GM23338 (cell line): ENCODE results near the gene AP2B1.

Experiments
- CREB1 ChIP-seq: fragments of 250-450 bp; sonication (Bioruptor Pico); IDR thresholded peaks from 2 replicates; pipeline ENCODE4 v1.5.0; 2020; ENCODE audit warnings: low read depth, mild to moderate bottlenecking, moderate library complexity
- EZH2 ChIP-seq: fragments of 200-600 bp; sonication (generic); IDR thresholded peaks from one replicate; pipeline ENCODE4 v1.8.0; 2017; ENCODE audit warnings: antibody characterized with exemption, mild to moderate bottlenecking, low read depth; ENCODE audit not compliant: unreplicated experiment
- EZH2phosphoT487 ChIP-seq: fragments of 200-600 bp; sonication (generic); IDR thresholded peaks from one replicate; pipeline ENCODE4 v1.8.1; 2018; ENCODE audit warnings: antibody characterized with exemption; ENCODE audit not compliant: unreplicated experiment
- TF ChIP-seq, protein P1 (sequence below): IDR thresholded peaks from one replicate; pipeline ENCODE4 v1.6.1; 2018; ENCODE audit warnings: antibody characterized with exemption; ENCODE audit not compliant: unreplicated experiment
- TF ChIP-seq, protein P2 (sequence below), 2 experiments: fragments of 200-600 bp in 1 of 2; sonication (generic) in 1 of 2; conservative IDR thresholded peaks; 2 replicates each; pipeline versions ENCODE4 v1.5.1 to v1.6.1; 2016 to 2017; ENCODE audit warnings: antibody characterized with exemption in 2 of 2, low read depth in 2 of 2, mild to moderate bottlenecking in 2 of 2, moderate library complexity in 1 of 2
- TF ChIP-seq, protein P3 (sequence below): fragments of 250-450 bp; sonication (Bioruptor Pico); IDR thresholded peaks from 2 replicates; pipeline ENCODE4 v1.5.0; 2020; ENCODE audit warnings: mild to moderate bottlenecking, moderate library complexity

GRCh38 chr17:35557353-35557752, 29.8 kb upstream of the AP2B1 start:
- TF ChIP-seq EZH2 (no peak), EZH2phosphoT487 (no peak), CREB1 (no peak)
- TF ChIP-seq, protein P1, sequence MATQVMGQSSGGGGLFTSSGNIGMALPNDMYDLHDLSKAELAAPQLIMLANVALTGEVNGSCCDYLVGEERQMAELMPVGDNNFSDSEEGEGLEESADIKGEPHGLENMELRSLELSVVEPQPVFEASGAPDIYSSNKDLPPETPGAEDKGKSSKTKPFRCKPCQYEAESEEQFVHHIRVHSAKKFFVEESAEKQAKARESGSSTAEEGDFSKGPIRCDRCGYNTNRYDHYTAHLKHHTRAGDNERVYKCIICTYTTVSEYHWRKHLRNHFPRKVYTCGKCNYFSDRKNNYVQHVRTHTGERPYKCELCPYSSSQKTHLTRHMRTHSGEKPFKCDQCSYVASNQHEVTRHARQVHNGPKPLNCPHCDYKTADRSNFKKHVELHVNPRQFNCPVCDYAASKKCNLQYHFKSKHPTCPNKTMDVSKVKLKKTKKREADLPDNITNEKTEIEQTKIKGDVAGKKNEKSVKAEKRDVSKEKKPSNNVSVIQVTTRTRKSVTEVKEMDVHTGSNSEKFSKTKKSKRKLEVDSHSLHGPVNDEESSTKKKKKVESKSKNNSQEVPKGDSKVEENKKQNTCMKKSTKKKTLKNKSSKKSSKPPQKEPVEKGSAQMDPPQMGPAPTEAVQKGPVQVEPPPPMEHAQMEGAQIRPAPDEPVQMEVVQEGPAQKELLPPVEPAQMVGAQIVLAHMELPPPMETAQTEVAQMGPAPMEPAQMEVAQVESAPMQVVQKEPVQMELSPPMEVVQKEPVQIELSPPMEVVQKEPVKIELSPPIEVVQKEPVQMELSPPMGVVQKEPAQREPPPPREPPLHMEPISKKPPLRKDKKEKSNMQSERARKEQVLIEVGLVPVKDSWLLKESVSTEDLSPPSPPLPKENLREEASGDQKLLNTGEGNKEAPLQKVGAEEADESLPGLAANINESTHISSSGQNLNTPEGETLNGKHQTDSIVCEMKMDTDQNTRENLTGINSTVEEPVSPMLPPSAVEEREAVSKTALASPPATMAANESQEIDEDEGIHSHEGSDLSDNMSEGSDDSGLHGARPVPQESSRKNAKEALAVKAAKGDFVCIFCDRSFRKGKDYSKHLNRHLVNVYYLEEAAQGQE = no peak
- TF ChIP-seq, protein P2, sequence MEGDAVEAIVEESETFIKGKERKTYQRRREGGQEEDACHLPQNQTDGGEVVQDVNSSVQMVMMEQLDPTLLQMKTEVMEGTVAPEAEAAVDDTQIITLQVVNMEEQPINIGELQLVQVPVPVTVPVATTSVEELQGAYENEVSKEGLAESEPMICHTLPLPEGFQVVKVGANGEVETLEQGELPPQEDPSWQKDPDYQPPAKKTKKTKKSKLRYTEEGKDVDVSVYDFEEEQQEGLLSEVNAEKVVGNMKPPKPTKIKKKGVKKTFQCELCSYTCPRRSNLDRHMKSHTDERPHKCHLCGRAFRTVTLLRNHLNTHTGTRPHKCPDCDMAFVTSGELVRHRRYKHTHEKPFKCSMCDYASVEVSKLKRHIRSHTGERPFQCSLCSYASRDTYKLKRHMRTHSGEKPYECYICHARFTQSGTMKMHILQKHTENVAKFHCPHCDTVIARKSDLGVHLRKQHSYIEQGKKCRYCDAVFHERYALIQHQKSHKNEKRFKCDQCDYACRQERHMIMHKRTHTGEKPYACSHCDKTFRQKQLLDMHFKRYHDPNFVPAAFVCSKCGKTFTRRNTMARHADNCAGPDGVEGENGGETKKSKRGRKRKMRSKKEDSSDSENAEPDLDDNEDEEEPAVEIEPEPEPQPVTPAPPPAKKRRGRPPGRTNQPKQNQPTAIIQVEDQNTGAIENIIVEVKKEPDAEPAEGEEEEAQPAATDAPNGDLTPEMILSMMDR (conservative IDR thresholded peaks at IDR 0.05; ENCODE audit: low read depth in 2 of 2) = no peak
- TF ChIP-seq, protein P3, sequence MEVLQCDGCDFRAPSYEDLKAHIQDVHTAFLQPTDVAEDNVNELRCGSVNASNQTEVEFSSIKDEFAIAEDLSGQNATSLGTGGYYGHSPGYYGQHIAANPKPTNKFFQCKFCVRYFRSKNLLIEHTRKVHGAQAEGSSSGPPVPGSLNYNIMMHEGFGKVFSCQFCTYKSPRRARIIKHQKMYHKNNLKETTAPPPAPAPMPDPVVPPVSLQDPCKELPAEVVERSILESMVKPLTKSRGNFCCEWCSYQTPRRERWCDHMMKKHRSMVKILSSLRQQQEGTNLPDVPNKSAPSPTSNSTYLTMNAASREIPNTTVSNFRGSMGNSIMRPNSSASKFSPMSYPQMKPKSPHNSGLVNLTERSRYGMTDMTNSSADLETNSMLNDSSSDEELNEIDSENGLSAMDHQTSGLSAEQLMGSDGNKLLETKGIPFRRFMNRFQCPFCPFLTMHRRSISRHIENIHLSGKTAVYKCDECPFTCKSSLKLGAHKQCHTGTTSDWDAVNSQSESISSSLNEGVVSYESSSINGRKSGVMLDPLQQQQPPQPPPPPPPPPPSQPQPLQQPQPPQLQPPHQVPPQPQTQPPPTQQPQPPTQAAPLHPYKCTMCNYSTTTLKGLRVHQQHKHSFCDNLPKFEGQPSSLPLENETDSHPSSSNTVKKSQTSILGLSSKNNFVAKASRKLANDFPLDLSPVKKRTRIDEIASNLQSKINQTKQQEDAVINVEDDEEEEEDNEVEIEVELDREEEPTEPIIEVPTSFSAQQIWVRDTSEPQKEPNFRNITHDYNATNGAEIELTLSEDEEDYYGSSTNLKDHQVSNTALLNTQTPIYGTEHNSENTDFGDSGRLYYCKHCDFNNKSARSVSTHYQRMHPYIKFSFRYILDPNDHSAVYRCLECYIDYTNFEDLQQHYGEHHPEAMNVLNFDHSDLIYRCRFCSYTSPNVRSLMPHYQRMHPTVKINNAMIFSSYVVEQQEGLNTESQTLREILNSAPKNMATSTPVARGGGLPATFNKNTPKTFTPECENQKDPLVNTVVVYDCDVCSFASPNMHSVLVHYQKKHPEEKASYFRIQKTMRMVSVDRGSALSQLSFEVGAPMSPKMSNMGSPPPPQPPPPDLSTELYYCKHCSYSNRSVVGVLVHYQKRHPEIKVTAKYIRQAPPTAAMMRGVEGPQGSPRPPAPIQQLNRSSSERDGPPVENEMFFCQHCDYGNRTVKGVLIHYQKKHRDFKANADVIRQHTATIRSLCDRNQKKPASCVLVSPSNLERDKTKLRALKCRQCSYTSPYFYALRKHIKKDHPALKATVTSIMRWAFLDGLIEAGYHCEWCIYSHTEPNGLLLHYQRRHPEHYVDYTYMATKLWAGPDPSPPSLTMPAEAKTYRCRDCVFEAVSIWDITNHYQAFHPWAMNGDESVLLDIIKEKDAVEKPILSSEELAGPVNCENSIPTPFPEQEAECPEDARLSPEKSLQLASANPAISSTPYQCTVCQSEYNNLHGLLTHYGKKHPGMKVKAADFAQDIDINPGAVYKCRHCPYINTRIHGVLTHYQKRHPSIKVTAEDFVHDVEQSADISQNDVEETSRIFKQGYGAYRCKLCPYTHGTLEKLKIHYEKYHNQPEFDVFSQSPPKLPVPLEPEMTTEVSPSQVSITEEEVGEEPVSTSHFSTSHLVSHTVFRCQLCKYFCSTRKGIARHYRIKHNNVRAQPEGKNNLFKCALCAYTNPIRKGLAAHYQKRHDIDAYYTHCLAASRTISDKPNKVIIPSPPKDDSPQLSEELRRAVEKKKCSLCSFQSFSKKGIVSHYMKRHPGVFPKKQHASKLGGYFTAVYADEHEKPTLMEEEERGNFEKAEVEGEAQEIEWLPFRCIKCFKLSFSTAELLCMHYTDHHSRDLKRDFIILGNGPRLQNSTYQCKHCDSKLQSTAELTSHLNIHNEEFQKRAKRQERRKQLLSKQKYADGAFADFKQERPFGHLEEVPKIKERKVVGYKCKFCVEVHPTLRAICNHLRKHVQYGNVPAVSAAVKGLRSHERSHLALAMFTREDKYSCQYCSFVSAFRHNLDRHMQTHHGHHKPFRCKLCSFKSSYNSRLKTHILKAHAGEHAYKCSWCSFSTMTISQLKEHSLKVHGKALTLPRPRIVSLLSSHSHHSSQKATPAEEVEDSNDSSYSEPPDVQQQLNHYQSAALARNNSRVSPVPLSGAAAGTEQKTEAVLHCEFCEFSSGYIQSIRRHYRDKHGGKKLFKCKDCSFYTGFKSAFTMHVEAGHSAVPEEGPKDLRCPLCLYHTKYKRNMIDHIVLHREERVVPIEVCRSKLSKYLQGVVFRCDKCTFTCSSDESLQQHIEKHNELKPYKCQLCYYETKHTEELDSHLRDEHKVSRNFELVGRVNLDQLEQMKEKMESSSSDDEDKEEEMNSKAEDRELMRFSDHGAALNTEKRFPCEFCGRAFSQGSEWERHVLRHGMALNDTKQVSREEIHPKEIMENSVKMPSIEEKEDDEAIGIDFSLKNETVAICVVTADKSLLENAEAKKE (CRISPR knock-in tag) = no peak
